ENCODE data around the gene HSPA13. TPM values are rescaled to one million over a fixed set of nuclear protein-coding genes. Genes with fewer than 3 reads are reported as not detected.

Gene HSPA13
- total RNA-seq, 6 experiments from 2014 or later: 7.2 to 17.0 (median 9.2) TPM

- H3K36me3 ChIP-seq: no peaks in the 10 kb centered on the region
- ATAC-seq (no peak), DNase-seq (no peak)
- 35% methylated on average over 2 of the region's 2 CpGs for WGBS (ENCODE audit: insufficient coverage, low coverage, low lambda C conversion rate, missing lambda C conversion rate)
- H3K9me3 ChIP-seq: no peaks in the 10 kb centered on the region
- H3K4me3 ChIP-seq: no peak overlapping the region
- H3K27ac ChIP-seq: no peak overlapping the region
- no peak for TF ChIP-seq CTCF (IDR thresholded peaks at IDR 0.05)
- no peak for TF ChIP-seq POLR2A (IDR thresholded peaks at IDR 0.05)
- H3K4me1 ChIP-seq: no peaks in the 10 kb centered on the region
- intact Hi-C loops (cut with DNase I): no loop called here
- no peaks in the 10 kb centered on the region for H3K27me3 ChIP-seq
Measured at GRCh38 chr21:14325595-14325994, 57.4 kb downstream of the HSPA13 start.

Other genes with a start within 250 kb of the HSPA13 start
- not detected for gene LIPI, start 172.2 kb downstream of the HSPA13 start, total RNA-seq
- under 1 TPM in 2 of 6 experiments, not detected in 4; 0.24 to 0.37 TPM for gene RBM11, start 167.0 kb downstream of the HSPA13 start, total RNA-seq
- 1 to 10 TPM; 1.2 to 7.4 (median 3.0) TPM for gene SAMSN1, start 163.2 kb upstream of the HSPA13 start, total RNA-seq

Data from right lobe of liver (tissue), 6 donors.